Activated CD4-positive, alpha-beta T cell treated with anti-CD3 and anti-CD28 coated beads for 1 hour (primary cell): ENCODE data around the gene RC3H2.

Experiments used
- DNase-seq: peaks from one replicate; pipeline ENCODE4 v3.0.0-alpha.2; 2020

The RC3H2 gene

DNA sequence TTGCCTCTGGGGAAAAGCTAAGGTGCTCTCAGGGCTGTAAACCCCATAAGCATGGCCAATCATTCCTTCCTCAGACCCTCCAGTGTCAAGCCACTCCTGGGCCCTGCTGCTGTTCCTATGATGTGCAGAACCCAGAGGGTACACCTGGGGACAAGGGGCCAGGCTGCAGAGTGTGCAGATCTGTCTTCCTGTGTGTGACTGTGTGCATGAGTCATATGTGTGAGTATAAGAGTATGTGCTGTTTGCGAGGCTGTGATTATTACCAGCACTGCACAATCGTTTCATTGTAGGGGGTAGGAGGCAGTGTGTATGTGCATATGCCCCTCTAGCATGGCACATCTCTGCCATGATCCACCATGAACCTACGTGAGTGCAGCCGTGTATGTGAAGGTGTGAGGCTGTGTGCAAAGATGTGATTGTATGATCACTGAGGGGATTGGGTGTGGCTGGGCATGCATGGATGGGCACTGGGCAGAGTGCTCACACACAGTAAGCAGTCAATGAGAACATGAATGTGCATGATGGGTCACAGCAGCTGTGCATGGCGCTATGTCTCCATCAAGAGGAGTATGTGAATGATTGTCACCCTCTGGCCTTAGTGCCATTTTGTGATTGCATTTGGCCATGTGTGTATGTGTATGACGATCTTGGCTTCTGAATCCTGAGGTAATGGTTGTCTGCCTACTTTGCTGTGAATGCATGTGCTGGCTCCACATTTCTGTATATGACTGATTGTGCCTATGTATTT, 107.7 kb downstream of the RC3H2 start:
- no peak for DNase-seq
